Left ventricle myocardium inferior (tissue), 1 donor: ENCODE measurements around the gene MYOM1. TPM values are rescaled to one million over a fixed set of nuclear protein-coding genes. Genes with fewer than 3 reads are reported as not detected.

Source experiments
- DNase-seq: peaks from one replicate; pipeline ENCODE4 v3.0.0-alpha.2; 2020
- H3K27ac ChIP-seq: fragments of 200-600 bp; replicated peaks from 2 replicates; pipeline ENCODE4 v1.8.0; 2021
- H3K27me3 ChIP-seq: fragments of 200-600 bp; 2 replicates; pipeline ENCODE4 v1.8.0; 2021; ENCODE audit warnings: low read depth
- H3K36me3 ChIP-seq: fragments of 200-600 bp; 2 replicates; pipeline ENCODE4 v1.8.0; 2021
- H3K4me1 ChIP-seq: fragments of 200-600 bp; 2 replicates; pipeline ENCODE4 v1.8.0; 2021
- H3K4me3 ChIP-seq: fragments of 200-600 bp; 2 replicates; pipeline ENCODE4 v1.8.0; 2021; ENCODE audit warnings: mild to moderate bottlenecking, moderate library complexity
- H3K9me3 ChIP-seq: fragments of 200-600 bp; replicated peaks from 2 replicates; pipeline ENCODE4 v1.8.0; 2021
- CTCF ChIP-seq: fragments of 200-600 bp; IDR thresholded peaks from 2 replicates; pipeline ENCODE4 v1.8.0; 2021; ENCODE audit warnings: antibody characterized with exemption, mild to moderate bottlenecking, borderline replicate concordance
- intact Hi-C: fragments of 100-400 bp; cut with micrococcal nuclease; formaldehyde crosslinking; loops from one replicate; pipeline ENCODE4 v1.11.0; 2022
- total RNA-seq: library from RNA; stranded (reverse); fragmentation: NEBNext Ultra II Directional; extraction: Animal tissue kit (Norgen Biotek cat#: 25700); gene quantifications from one replicate; pipeline ENCODE4 v1.2.1, GENCODE V29; 2021
- donor health status: DM: no; HTN: yes; CAD: no; lungs with severe emphysema.

Gene MYOM1
- total RNA-seq, 1 donor from 2014 or later: 667 TPM

GRCh38 chr18:3177902-3178687, 41.7 kb downstream of the MYOM1 start:
- H3K27ac ChIP-seq: peak overlapping the region; percentile 58
- H3K9me3 ChIP-seq: no peaks in the 10 kb centered on the region
- intact Hi-C loops: no loop called here
- H3K27me3 ChIP-seq: no peaks in the 10 kb centered on the region
- peaks cover 62% of the 10 kb centered on the region for H3K4me1 ChIP-seq
- H3K36me3 ChIP-seq: peaks cover 29% of the 10 kb centered on the region
- no peak overlapping the region for H3K4me3 ChIP-seq
- peak; percentile 38 for DNase-seq
- TF ChIP-seq CTCF: no peak

- no peaks in the 10 kb centered on the region for H3K9me3 ChIP-seq
- H3K4me1 ChIP-seq: peaks cover 38% of the 10 kb centered on the region
- H3K4me3 ChIP-seq: no peak overlapping the region
- DNase-seq: no peak
- intact Hi-C loops: no loop called here
- peaks cover 53% of the 10 kb centered on the region for H3K36me3 ChIP-seq
- H3K27me3 ChIP-seq: no peaks in the 10 kb centered on the region
- TF ChIP-seq CTCF: no peak
- peak overlapping the region; percentile 10 for H3K27ac ChIP-seq
Measured at GRCh38 chr18:3175195-3175758, 44.5 kb downstream of the MYOM1 start.

- no peaks in the 10 kb centered on the region for H3K27me3 ChIP-seq
- peaks cover 16% of the 10 kb centered on the region for H3K4me1 ChIP-seq
- peaks cover 76% of the 10 kb centered on the region for H3K36me3 ChIP-seq
- TF ChIP-seq CTCF: no peak
- H3K9me3 ChIP-seq: no peaks in the 10 kb centered on the region
- intact Hi-C loops: no loop called here
- no peak for DNase-seq
- no peak overlapping the region for H3K4me3 ChIP-seq
- no peak overlapping the region for H3K27ac ChIP-seq
Measured at GRCh38 chr18:3172097-3172496, 47.7 kb downstream of the MYOM1 start.

GRCh38 chr18:3171631-3172030, 48.1 kb downstream of the MYOM1 start:
- Histone ChIP-seq H3K36me3 (peaks cover 80% of the 10 kb centered on the region), H3K4me3 (no peak overlapping the region), H3K9me3 (no peaks in the 10 kb centered on the region), H3K27me3 (no peaks in the 10 kb centered on the region), H3K27ac (no peak overlapping the region), H3K4me1 (peaks cover 16% of the 10 kb centered on the region)
- intact Hi-C loops: no loop called here
- no peak for DNase-seq
- no peak for TF ChIP-seq CTCF

- peaks cover 82% of the 10 kb centered on the region for H3K36me3 ChIP-seq
- DNase-seq: no peak
- no peak overlapping the region for H3K27ac ChIP-seq
- intact Hi-C loops: no loop called here
- H3K4me3 ChIP-seq: no peak overlapping the region
- H3K4me1 ChIP-seq: peaks cover 16% of the 10 kb centered on the region
- H3K27me3 ChIP-seq: no peaks in the 10 kb centered on the region
- no peak for TF ChIP-seq CTCF
- H3K9me3 ChIP-seq: no peaks in the 10 kb centered on the region
Measured at GRCh38 chr18:3170441-3171161, 49.2 kb downstream of the MYOM1 start.
